ENCODE results near the gene RBP3.

Gene RBP3

DNA sequence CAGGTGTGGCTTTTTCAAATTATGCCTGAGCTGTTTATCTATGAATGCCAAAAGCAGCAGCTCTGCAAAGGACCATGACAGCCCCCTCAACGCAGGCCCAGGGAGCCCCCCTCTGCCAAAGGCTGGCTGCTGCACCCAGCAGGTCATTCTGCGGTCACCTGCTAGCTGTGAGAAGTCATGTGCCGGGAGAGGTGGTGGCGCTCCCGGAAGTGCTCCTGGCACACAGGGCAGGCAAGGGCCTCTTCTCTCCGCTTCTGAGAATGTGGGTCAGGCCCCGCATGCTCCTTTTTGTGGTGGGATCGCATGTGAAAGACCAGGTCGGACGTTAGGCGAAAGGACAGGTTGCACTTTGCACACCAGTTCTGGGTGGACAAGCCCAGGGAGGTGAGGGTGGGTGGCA is 19.5 kb downstream of the RBP3 start:
- TF ChIP-seq ZFX (IDR thresholded peaks at IDR 0.05; ENCODE audit: borderline replicate concordance), result no peak
- TF ChIP-seq, protein P1, sequence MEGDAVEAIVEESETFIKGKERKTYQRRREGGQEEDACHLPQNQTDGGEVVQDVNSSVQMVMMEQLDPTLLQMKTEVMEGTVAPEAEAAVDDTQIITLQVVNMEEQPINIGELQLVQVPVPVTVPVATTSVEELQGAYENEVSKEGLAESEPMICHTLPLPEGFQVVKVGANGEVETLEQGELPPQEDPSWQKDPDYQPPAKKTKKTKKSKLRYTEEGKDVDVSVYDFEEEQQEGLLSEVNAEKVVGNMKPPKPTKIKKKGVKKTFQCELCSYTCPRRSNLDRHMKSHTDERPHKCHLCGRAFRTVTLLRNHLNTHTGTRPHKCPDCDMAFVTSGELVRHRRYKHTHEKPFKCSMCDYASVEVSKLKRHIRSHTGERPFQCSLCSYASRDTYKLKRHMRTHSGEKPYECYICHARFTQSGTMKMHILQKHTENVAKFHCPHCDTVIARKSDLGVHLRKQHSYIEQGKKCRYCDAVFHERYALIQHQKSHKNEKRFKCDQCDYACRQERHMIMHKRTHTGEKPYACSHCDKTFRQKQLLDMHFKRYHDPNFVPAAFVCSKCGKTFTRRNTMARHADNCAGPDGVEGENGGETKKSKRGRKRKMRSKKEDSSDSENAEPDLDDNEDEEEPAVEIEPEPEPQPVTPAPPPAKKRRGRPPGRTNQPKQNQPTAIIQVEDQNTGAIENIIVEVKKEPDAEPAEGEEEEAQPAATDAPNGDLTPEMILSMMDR (IDR thresholded peaks at IDR 0.05), result no peak
- H3K27ac ChIP-seq, result no peak overlapping the region

DNA sequence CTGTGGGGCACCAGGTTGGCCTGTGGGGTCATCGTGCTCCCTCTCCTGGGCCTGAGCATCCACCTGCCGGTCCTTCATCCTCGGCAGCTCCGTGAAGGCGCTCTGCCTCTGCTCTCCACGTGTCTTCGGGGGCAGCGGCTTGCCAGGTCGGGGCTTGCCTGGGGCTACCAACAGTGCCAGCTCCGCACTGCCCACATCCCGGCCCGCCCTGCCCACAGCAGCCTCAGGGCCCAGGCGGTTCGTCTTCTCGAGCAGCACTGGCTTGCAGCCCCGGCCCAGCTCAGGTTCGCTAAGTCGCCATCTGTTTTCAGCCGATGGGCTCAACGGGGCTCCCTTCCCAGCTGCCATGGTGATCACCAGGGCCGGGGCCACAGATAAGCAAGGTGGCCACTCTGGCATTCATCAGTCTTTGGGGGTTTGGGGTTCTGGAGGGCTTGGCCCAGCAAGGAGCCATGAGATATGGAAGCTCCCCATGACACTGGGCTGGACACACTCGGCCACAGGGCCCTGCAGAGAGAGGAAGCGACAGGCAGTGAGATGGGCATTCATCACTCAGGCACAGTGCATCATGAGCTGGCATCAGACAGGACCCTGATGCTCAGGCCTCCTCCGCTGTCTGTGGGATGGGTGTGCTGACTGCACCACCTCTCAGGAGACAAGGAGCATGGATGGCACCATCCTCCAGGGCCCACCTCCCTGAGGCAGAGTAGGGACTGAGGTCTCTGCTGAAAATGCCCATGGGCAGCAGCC is 20.4 kb downstream of the RBP3 start:
- TF ChIP-seq ZFX (IDR thresholded peaks at IDR 0.05; ENCODE audit: borderline replicate concordance), result no peak
- TF ChIP-seq, protein P1 (IDR thresholded peaks at IDR 0.05), result no peak
- H3K27ac ChIP-seq, result no peak overlapping the region

DNA sequence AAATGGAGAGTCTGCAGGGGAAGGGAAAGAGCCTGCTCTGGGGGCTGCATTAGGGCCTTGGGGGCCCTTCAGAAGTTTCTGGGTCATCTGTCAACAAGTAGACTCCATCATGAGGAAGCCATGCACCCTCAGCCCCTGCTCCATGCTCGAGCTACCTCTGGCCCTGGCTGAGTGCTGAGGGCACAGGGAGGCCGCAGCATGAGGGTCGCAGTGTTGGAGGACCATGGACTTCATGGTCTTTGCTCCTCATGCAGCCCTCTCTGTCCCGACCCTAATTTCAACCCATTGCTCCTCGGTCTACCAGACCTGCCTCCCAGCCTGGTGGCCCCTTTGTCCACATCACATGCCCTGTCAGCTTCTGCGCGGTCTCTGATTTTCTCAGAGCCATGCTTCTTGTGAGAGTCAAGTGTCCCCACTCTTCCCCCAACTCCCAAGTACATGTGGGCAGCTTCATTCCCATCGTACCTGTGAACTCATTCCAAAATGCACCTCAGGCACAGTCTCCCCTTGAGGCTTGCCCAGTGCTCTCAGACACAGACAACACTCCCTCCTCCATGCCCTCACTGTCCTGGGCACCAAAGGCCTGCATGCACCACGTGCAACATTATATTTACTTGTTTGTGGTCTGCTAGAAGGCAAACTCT is 21.2 kb downstream of the RBP3 start:
- TF ChIP-seq, protein P1 (IDR thresholded peaks at IDR 0.05), result no peak
- TF ChIP-seq ZFX (IDR thresholded peaks at IDR 0.05; ENCODE audit: borderline replicate concordance), result no peak
- H3K27ac ChIP-seq, result no peak overlapping the region

DNA sequence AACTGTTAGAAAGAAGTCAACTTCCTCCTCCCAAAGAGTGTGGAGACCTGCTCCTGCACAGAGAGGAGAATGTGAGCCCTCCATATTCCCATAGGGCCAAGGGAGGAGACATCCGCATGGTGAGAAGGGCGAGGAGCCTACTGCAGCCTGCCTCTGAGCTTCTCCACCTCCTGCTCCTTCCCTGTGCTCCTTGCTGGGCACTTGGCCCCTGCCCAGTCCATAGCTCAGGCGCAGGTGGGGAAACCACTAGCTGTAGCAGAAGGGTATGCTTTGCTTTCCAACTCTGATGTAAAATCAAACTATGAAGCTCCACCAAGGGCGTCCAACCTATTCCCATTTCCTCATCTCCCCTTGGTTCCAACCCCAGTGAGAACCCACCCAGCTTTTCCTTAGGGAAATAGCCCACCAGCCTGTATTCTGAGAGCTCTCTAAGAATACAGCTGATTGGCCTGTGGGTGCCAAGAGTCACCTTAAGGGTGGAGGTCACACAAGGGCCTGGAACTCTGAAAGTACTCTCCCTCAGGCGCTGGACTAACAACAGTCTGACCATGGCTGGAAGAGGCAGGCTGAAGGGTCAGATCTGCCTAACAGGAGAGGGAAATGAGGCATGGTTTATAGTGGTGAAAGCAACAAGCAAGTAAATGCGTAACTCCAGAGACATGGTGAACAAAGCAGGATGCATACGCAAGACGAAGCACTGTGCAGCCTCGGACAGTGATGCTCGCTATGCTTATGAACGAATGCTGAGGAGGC is 22.0 kb downstream of the RBP3 start:
- no peak for TF ChIP-seq ZFX (IDR thresholded peaks at IDR 0.05; ENCODE audit: borderline replicate concordance)
- TF ChIP-seq, protein P1 (IDR thresholded peaks at IDR 0.05), result no peak
- H3K27ac ChIP-seq, result no peak overlapping the region

DNA sequence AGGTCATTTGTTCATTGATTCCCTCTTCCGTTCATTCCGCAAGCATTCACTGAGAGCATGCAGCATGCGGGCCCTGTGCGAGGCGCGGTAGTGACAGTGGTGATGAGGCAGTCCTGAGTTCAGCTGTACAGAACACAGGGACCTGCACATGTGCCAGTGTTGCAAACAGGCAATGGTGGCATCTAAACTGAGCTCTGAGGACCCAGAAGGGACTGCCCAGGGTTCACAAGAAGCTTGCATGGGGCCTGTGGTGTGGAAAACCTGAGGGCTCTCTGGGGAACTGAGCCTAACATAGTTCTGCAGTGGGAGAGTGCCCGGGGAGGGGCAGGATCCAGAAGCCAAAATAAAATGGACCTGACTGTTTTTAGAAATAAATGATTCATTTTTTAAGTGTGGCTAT is 22.7 kb downstream of the RBP3 start:
- TF ChIP-seq, protein P1 (IDR thresholded peaks at IDR 0.05), result no peak
- no peak for TF ChIP-seq ZFX (IDR thresholded peaks at IDR 0.05; ENCODE audit: borderline replicate concordance)
- no peak overlapping the region for H3K27ac ChIP-seq

DNA sequence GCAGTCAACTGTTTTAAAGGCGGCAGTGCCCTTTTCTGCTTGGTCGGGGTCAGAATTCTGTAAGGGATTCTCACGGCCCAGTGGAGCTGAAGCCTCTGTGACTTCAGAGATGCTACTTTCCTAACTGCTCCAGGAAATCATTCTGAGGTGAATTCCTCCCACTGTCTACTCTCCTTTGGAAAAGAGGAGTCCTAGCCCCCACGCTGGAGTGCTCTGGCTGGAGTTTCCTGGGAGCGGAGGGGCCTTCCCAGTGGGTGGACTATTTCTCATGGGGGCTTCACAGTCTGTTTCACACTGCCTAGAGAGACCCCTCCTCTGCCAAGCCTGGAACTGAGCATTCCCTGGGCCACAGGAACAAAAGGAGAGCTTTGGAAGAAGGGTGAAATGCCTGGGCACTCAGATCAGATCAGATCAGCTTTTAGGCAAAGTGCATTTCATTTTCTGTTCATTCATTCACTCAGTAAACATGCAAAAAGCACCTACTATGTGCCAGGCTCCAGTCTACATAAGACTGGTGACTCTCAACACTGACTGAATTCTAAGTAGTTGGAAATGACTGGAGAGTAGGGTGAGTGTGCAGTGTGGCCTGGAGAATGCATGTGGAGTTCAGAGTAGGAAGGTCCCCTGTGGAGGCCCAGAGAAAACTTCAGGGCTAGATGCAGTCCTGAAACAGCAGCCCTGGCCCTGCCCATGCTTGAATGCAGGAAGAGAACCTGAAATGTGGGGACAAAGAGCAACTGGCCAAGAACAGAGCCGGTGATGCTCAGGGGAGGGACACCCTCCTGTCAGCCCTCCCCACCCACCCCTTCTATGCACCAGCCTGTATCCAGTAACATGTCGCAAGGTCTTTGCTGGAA is 23.7 kb downstream of the RBP3 start:
- no peak overlapping the region for H3K27ac ChIP-seq
- no peak for TF ChIP-seq ZFX (IDR thresholded peaks at IDR 0.05; ENCODE audit: borderline replicate concordance)
- TF ChIP-seq, protein P1 (IDR thresholded peaks at IDR 0.05), result no peak
